ENCODE measurements around the gene ATP2B3.

ATP2B3 gene

DNA sequence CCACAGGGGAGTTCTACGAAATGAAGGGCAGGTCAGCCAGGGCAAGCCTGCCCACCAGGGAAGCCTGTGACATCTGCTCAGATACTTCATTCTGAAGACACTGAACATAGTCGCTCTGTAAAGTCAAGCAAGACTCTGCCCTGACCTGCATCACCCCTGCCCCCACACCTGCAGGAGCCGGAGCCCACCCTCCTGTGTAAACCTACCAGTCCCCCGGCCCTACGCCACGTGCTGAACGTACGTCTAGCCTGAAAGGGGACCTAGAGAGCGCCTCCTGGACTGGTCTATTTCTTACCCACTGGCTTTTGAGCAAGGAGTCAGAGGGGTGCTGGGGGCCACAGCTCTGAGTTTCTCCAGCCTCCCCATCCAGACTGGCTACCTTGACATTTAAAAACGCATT, 69.9 kb downstream of the ATP2B3 start:
- H3K4me3 ChIP-seq (ENCODE audit: low read length) = no peak overlapping the region
- H3K27me3 ChIP-seq (ENCODE audit: control insufficient read depth, insufficient read depth, low read length) = no peaks in the 10 kb centered on the region
- H3K9ac ChIP-seq (ENCODE audit: low read length) = no peak overlapping the region
- H3K9me3 ChIP-seq (ENCODE audit: control insufficient read depth, low read length) = no peaks in the 10 kb centered on the region
- H3K4me1 ChIP-seq (ENCODE audit: control insufficient read depth, insufficient read depth, low read length) = no peaks in the 10 kb centered on the region
- H3K36me3 ChIP-seq (ENCODE audit: control insufficient read depth, insufficient read depth, low read length) = no peaks in the 10 kb centered on the region

DNA sequence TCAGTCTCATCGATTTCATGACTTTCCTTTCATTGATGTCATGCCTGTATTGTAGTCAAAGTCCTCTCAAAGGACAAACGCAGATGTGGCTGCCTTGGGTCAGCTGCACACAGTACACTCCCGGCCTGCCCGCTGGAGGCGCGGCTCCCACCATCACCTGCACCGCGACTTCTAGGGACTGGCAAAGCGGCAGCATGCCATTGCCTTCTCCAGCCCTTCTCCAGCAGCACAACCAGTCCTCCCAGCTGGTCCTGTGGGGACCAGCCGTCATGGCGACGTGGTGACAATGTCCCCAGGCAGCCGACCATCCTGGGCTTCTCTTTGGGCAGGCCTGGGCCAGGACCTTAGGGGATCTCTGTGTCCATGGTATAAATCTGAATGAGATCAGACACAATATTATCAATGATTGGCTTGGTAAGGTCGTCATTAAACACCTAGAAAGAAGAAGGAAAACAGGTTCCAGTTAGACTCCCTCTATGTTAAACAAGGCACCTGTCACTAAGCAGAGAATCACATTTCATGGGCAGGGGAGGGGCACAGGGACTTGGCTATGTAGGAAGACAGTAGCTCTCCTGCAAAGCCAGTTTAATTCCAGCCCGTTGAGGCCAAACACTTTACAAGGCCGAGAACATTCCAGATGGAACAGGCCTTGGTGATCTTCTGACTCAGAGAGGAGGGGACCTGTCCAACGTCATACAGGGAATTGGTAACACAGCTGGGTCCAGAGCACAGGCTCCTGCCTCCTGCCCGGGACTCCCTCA, 70.8 kb downstream of the ATP2B3 start:
- Histone ChIP-seq H3K4me1 (ENCODE audit: control insufficient read depth, insufficient read depth, low read length) (no peaks in the 10 kb centered on the region), H3K9me3 (ENCODE audit: control insufficient read depth, low read length) (no peaks in the 10 kb centered on the region), H3K9ac (ENCODE audit: low read length) (no peak overlapping the region), H3K4me3 (ENCODE audit: low read length) (no peak overlapping the region), H3K36me3 (ENCODE audit: control insufficient read depth, insufficient read depth, low read length) (no peaks in the 10 kb centered on the region), H3K27me3 (ENCODE audit: control insufficient read depth, insufficient read depth, low read length) (no peaks in the 10 kb centered on the region)

DNA sequence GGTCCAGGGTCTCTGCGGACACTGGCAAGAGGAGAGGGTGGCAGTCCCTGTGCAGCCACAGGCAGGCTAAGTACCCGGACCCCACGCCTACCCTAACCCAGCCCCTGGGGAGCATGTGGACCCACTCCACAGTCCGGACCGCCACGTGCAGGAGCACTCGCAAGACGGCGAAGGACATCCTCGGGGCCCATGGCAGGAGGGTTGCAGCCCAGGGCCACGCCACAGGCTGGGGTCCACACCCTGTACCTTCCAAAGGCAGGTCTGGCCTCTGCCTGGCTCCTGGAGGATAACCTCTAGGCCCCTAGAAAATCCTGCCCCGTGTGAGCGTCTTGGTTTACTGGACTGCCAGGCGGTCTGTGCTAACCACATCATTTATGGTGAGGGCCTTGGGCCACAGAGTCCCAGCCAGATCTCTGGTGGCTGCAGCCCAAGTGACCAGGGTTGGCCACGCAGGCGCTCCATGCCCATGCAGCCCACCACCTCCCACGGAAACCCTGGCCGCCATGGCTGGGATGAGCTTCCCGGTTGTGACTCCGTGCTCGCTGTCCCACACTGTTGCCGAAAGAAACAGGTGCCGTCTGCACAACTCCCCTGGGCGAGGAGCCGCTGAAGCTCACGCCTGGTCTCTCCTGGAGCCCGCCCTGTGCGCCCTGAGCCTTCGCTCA, 71.5 kb downstream of the ATP2B3 start:
- H3K4me1 ChIP-seq (ENCODE audit: control insufficient read depth, insufficient read depth, low read length) = no peaks in the 10 kb centered on the region
- H3K9ac ChIP-seq (ENCODE audit: low read length) = no peak overlapping the region
- H3K4me3 ChIP-seq (ENCODE audit: low read length) = no peak overlapping the region
- H3K9me3 ChIP-seq (ENCODE audit: control insufficient read depth, low read length) = no peaks in the 10 kb centered on the region
- H3K27me3 ChIP-seq (ENCODE audit: control insufficient read depth, insufficient read depth, low read length) = no peaks in the 10 kb centered on the region
- no peaks in the 10 kb centered on the region for H3K36me3 ChIP-seq (ENCODE audit: control insufficient read depth, insufficient read depth, low read length)

DNA sequence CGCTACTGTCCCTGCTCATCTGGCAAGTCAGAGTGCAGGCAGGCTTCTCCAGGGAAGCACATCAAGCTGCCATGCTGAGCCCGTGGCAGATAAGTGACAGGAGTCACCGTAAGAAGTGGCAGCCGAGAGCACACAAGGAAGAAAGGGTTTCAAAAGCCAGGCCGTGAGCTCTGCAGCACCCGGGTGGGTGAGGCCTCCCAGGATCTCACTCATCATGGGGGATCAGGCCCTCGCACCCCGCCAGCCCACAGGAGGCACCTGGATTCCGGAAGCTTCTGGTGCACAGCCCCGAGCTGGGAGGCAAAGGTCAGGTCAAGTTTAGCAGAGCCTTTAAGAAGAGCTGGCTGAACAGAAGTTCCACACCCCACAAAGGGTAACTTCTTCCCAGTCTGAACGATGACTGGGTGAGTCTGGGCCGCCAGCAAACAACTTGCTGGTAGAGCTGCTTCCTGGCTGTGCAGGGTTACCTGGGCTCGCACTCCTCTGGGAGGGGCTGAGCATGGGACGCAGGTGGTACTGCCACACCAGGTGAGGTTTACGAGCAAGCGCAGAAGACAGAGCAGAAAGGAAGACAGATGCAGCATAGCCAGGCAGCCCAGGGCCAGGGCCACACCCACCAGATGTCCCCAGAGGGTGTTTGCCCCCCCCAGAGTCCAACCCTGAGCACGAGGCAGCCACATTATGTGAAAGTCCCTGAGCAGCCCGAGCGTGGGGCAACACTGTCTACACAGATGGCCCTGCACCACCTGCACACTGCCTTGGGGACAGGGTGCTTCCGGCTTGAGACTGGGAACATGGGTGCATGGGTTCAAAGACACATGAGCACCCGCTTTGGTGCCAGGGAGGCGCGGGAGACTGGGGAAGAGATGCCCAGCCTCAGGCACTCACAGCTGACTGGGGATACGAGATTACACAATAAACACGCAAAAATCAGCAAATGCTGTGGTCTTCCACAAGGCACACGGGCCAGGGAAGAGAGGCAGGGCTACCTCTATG, 73.8 kb downstream of the ATP2B3 start:
- H3K9ac ChIP-seq (ENCODE audit: low read length) = no peak overlapping the region
- no peaks in the 10 kb centered on the region for H3K36me3 ChIP-seq (ENCODE audit: control insufficient read depth, insufficient read depth, low read length)
- no peak overlapping the region for H3K4me3 ChIP-seq (ENCODE audit: low read length)
- H3K27me3 ChIP-seq (ENCODE audit: control insufficient read depth, insufficient read depth, low read length) = no peaks in the 10 kb centered on the region
- H3K9me3 ChIP-seq (ENCODE audit: control insufficient read depth, low read length) = no peaks in the 10 kb centered on the region
- no peaks in the 10 kb centered on the region for H3K4me1 ChIP-seq (ENCODE audit: control insufficient read depth, insufficient read depth, low read length)

DNA sequence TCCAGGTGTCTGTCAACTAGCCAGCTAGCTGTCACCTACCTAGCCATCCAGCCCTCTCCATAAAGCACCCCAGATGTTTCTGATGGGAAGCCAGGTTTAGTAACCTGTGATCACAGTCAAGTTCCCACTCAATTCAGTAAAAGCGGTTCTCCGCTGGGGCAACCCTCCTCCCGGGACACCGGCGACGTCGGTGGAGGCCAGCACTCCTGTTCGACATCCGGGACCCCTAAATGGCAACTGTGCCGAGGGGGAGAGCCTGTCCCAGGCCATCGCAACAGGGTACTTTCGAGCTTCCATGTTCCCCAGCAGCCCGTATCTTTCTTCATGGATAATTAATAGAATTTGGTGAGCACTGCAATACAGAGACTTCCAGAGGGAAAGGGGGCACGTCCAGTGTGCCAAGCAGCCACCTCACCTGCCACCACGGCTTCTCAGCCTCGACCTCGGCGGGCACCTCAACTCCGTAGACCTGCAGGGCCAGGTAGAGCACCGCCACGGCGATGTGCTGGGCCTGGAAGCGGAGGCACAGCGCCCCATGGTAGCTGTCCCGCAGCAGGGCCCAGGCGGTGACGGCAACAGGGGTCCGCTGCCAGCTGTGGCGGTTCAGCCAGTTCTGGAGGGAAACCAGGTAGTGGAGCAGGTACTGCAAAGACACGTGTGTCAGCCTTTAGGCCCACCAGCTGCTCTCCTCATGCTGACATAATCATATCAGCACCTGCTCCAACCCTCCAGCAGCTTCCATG, 74.8 kb downstream of the ATP2B3 start:
- H3K9me3 ChIP-seq (ENCODE audit: control insufficient read depth, low read length) = no peaks in the 10 kb centered on the region
- no peak overlapping the region for H3K9ac ChIP-seq (ENCODE audit: low read length)
- H3K27me3 ChIP-seq (ENCODE audit: control insufficient read depth, insufficient read depth, low read length) = no peaks in the 10 kb centered on the region
- H3K4me1 ChIP-seq (ENCODE audit: control insufficient read depth, insufficient read depth, low read length) = no peaks in the 10 kb centered on the region
- H3K36me3 ChIP-seq (ENCODE audit: control insufficient read depth, insufficient read depth, low read length) = no peaks in the 10 kb centered on the region
- no peak overlapping the region for H3K4me3 ChIP-seq (ENCODE audit: low read length)

DNA sequence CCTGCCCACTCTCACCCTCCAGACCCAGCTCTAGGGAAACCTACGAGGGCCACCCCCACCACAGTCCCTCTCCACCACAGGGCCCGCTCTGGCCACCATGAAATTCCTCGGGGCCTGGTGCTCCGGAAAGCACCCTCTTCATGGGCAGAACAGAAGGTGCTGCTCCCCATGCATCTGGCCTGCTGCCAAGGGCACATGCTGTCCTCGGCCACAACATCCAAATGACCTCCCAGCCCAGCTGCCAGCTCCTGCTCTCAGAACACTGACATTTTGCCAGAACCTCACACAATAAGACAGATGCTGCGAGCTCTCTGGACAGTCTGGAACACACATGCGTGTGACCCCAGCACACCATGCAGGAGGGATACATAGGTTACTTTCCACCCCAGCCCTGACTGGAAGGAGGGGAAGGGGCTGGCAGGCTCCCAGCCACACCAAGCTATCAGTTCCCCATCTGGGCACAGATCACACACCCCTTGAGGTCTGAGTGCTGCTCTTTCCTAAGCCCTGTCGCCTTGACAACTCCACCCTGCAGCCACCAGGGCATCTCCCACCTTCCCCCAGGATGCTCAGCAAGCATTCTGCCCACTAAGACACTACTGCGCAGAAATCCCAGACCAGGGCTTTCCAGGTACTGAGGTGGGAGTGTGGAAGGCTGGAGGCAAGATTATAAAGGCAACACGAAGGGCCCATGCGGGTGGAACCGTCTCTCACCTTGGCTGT, 75.7 kb downstream of the ATP2B3 start:
- Histone ChIP-seq H3K9ac (ENCODE audit: low read length) (no peak overlapping the region), H3K36me3 (ENCODE audit: control insufficient read depth, insufficient read depth, low read length) (no peaks in the 10 kb centered on the region)

DNA sequence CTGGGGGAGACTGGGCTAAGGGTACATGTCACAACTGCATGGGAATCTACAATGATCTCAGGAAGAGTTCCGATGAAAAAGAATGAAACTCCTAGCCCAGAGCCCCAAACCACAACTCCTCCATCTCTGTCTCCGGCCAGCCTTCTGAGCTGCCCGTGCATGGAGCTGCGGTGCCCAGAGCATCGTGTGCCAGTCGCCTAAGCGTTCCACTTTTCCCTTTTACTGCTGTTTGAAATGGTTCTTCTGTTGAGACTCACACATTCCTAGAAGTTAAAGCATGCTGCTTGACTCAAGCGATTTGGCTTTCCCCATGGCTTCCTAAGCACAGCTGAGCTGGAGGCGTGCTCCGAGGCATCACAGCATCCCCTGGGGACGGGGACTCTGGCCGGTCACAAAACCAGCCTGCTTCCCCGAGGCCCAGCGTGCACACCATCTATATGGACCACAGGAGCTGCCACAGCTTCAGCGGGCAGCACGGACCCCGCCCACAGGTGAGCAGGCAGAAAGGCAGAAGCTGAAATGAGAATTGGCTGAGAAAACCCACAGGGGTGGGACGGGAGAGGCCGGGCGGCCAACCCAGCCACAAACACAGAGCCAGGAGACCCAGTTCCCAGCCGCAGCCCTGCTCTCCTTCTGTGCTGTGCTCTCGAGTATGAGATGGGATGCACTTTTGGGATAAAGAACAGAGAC, 76.5 kb downstream of the ATP2B3 start:
- no peak overlapping the region for H3K9ac ChIP-seq (ENCODE audit: low read length)
- no peaks in the 10 kb centered on the region for H3K4me1 ChIP-seq (ENCODE audit: control insufficient read depth, insufficient read depth, low read length)
- no peaks in the 10 kb centered on the region for H3K9me3 ChIP-seq (ENCODE audit: control insufficient read depth, low read length)
- no peaks in the 10 kb centered on the region for H3K27me3 ChIP-seq (ENCODE audit: control insufficient read depth, insufficient read depth, low read length)
- H3K36me3 ChIP-seq (ENCODE audit: control insufficient read depth, insufficient read depth, low read length) = no peaks in the 10 kb centered on the region
- no peak overlapping the region for H3K4me3 ChIP-seq (ENCODE audit: low read length)

More for the DNA sequence above, 75.7 kb downstream of the ATP2B3 start:
- Histone ChIP-seq H3K27me3 (ENCODE audit: control insufficient read depth, insufficient read depth, low read length) (no peaks in the 10 kb centered on the region), H3K4me3 (ENCODE audit: low read length) (no peak overlapping the region), H3K4me1 (ENCODE audit: control insufficient read depth, insufficient read depth, low read length) (no peaks in the 10 kb centered on the region), H3K9me3 (ENCODE audit: control insufficient read depth, low read length) (no peaks in the 10 kb centered on the region)

DNA sequence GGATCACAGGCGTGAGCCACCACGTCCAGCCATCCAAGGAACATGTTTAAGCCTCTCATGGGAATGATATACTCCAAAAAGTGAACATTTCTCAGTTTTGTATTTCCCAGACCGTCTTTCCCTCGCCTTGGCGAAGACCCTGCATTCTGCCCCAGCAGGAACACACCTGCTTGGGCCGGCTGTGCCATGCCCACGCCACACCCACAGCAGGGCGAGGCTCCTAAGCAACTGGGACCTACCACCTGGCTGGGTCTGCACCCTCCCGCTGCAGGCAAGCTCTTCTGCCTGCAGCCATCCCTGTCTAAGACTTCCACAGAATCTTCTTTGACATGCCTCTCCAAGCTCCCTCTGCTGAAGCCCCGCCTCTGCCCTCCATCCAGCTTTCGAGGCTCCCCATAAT, 77.9 kb downstream of the ATP2B3 start:
- Histone ChIP-seq H3K9me3 (ENCODE audit: control insufficient read depth, low read length) (no peaks in the 10 kb centered on the region), H3K36me3 (ENCODE audit: control insufficient read depth, insufficient read depth, low read length) (no peaks in the 10 kb centered on the region)

DNA sequence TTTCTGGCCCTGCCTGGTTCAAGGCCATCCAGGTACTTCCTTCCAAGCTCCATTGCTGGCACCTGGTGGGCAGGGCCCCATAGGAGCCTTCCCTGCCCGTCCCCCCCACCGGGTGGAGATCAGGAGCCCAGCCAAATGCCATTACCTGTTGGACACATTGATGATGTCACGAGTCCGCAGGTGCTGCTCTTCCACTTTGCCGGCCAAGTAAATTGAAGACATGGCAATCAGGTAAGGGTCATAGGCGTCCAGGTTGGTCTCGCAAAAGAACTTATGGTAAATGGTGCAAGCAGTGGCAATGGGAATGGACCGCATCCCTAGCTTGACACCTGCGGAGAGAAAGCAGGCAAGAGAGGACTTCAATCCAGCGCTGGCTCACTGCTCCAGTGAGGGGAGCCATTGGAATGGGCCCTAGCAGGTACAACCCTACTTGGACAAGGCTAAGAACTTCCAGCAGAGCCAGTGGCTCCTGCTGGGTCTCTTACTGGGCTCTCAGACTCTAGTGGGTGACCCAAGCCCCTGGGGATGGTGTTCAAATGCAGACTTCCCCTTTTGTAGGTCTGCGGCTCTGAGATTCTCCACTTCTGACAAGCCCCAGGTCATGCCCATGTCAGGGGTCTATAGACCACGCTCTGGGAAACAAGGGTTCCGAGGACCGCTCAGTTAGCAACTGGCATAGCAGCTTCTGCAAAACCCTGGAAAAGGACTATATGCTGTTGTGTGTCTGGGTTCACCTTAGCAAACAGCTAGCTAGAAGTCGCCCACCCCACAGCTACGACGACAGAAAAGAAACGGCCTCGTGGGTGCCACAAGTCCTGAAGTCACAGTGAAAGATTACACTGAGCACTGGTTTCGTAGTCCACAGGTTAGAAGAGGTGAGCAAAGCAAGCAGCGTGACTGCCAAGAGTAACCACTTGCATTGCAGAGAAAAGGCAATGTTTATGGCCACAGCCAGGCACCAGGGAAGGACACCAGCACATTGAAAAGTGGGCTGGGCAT, 78.7 kb downstream of the ATP2B3 start:
- Histone ChIP-seq H3K4me3 (ENCODE audit: low read length) (no peak overlapping the region), H3K36me3 (ENCODE audit: control insufficient read depth, insufficient read depth, low read length) (no peaks in the 10 kb centered on the region), H3K9me3 (ENCODE audit: control insufficient read depth, low read length) (no peaks in the 10 kb centered on the region), H3K4me1 (ENCODE audit: control insufficient read depth, insufficient read depth, low read length) (no peaks in the 10 kb centered on the region), H3K27me3 (ENCODE audit: control insufficient read depth, insufficient read depth, low read length) (no peaks in the 10 kb centered on the region), H3K9ac (ENCODE audit: low read length) (no peak overlapping the region)

More for the DNA sequence above, 77.9 kb downstream of the ATP2B3 start:
- Histone ChIP-seq H3K4me1 (ENCODE audit: control insufficient read depth, insufficient read depth, low read length) (no peaks in the 10 kb centered on the region), H3K9ac (ENCODE audit: low read length) (no peak overlapping the region), H3K27me3 (ENCODE audit: control insufficient read depth, insufficient read depth, low read length) (no peaks in the 10 kb centered on the region), H3K4me3 (ENCODE audit: low read length) (no peak overlapping the region)

All from mucosa of stomach (tissue), 1 donor.